RWPE2 (cell line): ENCODE data around the gene ABCA2.

Source experiments
- ATAC-seq: fragments of 200-7000 bp; cut with Tn5 transposase; 3 replicates; pipeline ENCODE4 v1.9.1; 2021; ENCODE audit warnings: low read depth
- DNase-seq: peaks from one replicate; pipeline ENCODE4 v3.0.0-alpha.2; 2020; ENCODE audit warnings: low spot score
- H3K27ac ChIP-seq: fragments of 450-650 bp; 2 replicates; pipeline ENCODE4 v1.5.1; 2017; ENCODE audit warnings: mild to moderate bottlenecking; ENCODE audit not compliant: poor library complexity, severe bottlenecking
- H3K27me3 ChIP-seq: fragments of 250-450 bp; sonication (Bioruptor Pico); 2 replicates; pipeline ENCODE4 v1.5.1; 2021; ENCODE audit warnings: mild to moderate bottlenecking, moderate library complexity; ENCODE audit not compliant: insufficient read depth, poor library complexity, severe bottlenecking
- H3K36me3 ChIP-seq: fragments of 250-450 bp; sonication (Bioruptor Pico); 2 replicates; pipeline ENCODE4 v1.5.1; 2020; ENCODE audit warnings: low read depth, mild to moderate bottlenecking, moderate library complexity
- H3K4me1 ChIP-seq: fragments of 250-450 bp; sonication (Bioruptor Pico); 2 replicates; pipeline ENCODE4 v1.5.1; 2021; ENCODE audit warnings: mild to moderate bottlenecking, moderate library complexity; ENCODE audit not compliant: insufficient read depth, poor library complexity, severe bottlenecking
- H3K4me3 ChIP-seq: fragments of 250-450 bp; sonication (Bioruptor Pico); 2 replicates; pipeline ENCODE4 v1.5.1; 2021; ENCODE audit warnings: mild to moderate bottlenecking, moderate library complexity; ENCODE audit not compliant: severe bottlenecking
- H3K9me3 ChIP-seq: fragments of 250-450 bp; sonication (Bioruptor Pico); 2 replicates; pipeline ENCODE4 v1.5.1; 2021; ENCODE audit warnings: mild to moderate bottlenecking, moderate library complexity; ENCODE audit not compliant: severe bottlenecking
- TF ChIP-seq, protein P1 (sequence below): fragments of 450-650 bp; IDR thresholded peaks from one replicate; pipeline ENCODE4 v1.5.1; 2017; ENCODE audit warnings: mild to moderate bottlenecking, moderate library complexity; ENCODE audit not compliant: poor library complexity, severe bottlenecking

Gene ABCA2

DNA sequence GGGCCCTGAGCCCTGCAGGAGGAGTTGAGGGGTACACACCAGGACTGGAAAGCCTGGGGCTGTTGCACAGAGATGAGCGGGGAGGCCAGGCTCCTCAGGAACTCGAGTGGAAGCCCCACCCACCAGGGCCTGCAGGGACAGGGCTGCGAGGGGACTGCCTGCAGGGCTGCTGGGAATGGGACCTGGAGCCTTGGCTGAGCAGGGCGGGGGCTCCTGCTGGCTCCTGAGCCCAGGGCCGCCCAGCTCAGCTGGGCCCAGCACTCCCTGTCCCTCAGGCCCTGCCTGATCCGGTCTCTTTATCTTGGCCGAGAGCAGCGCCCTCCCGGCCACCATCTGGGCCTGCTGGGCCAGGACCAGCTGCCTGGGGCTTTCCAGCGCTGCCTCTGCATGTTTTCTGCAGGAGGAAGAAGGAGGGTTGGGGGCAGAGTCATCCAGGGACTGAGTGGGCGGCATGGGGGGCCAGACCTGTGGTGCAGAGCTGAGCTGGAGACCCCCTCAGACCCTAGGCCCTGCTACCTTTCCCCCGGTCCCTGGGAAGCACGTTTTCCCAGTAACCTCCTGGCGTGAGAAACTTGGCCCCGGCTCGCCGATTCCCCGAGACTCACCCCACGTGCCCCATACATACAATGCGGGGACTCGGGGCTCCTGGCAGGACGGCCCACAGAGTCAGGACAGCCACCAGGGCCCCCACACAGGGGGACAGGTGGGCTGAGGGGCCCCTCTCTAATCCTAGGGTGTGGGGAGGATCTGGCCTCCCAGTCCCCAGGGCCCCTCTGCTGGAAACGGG, 66.6 kb downstream of the ABCA2 start:
- ATAC-seq (peak; percentile 17; the same call in 2 of the 3 replicates), DNase-seq (no peak)
- Histone ChIP-seq H3K27ac (no peak overlapping the region), H3K27me3 (no peaks in the 10 kb centered on the region), H3K4me3 (no peak overlapping the region), H3K36me3 (no peaks in the 10 kb centered on the region), H3K9me3 (no peaks in the 10 kb centered on the region), H3K4me1 (no peaks in the 10 kb centered on the region)
- TF ChIP-seq, protein P1, sequence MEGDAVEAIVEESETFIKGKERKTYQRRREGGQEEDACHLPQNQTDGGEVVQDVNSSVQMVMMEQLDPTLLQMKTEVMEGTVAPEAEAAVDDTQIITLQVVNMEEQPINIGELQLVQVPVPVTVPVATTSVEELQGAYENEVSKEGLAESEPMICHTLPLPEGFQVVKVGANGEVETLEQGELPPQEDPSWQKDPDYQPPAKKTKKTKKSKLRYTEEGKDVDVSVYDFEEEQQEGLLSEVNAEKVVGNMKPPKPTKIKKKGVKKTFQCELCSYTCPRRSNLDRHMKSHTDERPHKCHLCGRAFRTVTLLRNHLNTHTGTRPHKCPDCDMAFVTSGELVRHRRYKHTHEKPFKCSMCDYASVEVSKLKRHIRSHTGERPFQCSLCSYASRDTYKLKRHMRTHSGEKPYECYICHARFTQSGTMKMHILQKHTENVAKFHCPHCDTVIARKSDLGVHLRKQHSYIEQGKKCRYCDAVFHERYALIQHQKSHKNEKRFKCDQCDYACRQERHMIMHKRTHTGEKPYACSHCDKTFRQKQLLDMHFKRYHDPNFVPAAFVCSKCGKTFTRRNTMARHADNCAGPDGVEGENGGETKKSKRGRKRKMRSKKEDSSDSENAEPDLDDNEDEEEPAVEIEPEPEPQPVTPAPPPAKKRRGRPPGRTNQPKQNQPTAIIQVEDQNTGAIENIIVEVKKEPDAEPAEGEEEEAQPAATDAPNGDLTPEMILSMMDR, result no peak

- no peaks in the 10 kb centered on the region for H3K27me3 ChIP-seq
- no peak for DNase-seq
- no peak overlapping the region for H3K4me3 ChIP-seq
- TF ChIP-seq, protein P1, result no peak
- no peak overlapping the region for H3K27ac ChIP-seq
- ATAC-seq, result no peak
- H3K36me3 ChIP-seq, result no peaks in the 10 kb centered on the region
- no peaks in the 10 kb centered on the region for H3K4me1 ChIP-seq
- no peaks in the 10 kb centered on the region for H3K9me3 ChIP-seq
These were observed 67.1 kb downstream of the ABCA2 start for GRCh38 chr9:136960938-136961275.

DNA sequence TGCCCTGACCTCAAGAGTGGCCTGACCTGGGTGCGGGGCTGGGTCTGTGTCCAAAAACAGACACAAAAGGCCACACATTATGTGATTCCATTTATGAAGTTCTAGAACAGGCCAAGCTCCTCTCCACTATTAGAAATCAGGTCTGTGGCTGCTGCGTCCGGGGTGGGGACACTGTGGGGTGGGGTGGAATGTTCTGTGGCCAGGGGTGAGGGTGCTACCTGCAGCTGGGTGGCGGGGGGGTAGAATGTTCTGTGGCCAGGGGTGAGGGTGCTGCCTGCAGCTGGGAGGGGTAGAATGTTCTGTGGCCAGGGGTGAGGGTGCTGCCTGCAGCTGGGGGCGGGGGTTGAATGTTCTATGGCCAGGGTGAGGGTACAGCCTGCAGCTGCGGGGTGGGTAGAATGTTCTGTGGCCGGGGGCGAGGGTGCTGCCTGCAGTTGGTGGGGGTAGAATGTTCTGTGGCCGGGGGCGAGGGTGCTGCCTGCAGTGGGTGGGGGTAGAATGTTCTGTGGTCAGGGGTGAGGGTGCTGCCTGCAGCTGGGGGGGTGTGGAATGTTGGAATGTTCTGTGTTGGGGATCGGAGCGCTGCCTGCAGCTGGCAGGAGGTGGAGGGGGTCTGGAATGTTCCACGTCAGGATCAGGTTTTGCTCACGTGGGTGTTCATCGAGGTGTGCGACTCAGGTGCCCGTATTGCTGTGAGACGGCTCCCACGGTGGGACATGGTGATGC, 67.7 kb downstream of the ABCA2 start:
- TF ChIP-seq, protein P1, result no peak
- no peak overlapping the region for H3K27ac ChIP-seq
- no peak for DNase-seq
- H3K4me3 ChIP-seq, result no peak overlapping the region
- no peaks in the 10 kb centered on the region for H3K27me3 ChIP-seq
- no peaks in the 10 kb centered on the region for H3K9me3 ChIP-seq
- no peak for ATAC-seq
- H3K4me1 ChIP-seq, result no peaks in the 10 kb centered on the region
- no peaks in the 10 kb centered on the region for H3K36me3 ChIP-seq

DNA sequence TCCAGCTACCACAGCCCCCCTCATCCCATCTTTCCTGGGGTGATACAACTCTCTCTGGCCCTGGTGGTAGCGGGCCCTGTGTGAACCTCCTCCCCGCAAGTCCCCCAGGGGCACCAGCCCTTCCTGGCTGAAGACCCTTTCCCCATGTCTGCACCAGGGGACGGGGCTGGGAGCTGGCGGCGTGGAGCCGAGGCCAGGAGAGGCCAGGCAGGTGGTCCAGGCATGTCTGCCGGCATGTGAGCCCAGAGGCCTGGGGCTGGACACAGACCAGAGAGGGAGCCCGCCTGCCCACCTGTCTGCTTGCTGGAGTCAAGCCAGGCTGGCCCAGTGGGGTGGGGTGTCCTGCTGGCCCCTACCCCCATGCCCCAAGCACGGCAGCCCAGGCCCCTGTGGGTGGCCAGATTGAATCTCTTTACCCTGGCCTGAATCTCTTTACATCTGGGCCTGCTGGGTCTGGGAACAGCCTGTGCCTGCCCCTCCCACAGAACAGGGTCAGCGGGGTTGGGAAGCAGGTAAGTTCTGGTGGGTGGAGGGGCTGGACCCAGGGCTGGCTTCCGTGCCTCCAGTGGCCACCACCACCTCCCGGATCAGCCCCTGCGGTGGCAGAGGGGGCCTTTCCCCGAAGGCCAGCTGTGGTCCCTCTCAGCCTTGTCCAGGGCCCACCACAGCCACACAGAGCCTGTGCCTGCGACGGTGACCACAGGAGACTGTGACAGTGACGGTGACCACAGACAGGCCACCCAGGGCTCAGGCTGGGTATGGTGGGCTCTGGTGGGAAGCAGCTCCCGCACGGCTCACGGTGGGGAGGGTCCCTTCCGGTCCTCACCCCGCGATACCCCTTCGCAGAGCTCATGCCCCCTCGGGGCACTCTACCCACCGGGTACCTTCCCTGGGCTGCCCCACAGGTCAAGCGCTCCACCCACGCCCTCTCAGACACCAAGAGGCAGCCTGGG, 68.9 kb downstream of the ABCA2 start:
- H3K27ac ChIP-seq, result no peak overlapping the region
- no peaks in the 10 kb centered on the region for H3K27me3 ChIP-seq

More for the DNA sequence above, 68.9 kb downstream of the ABCA2 start:
- H3K36me3 ChIP-seq, result no peaks in the 10 kb centered on the region
- TF ChIP-seq, protein P1, result no peak
- DNase-seq, result no peak
- no peaks in the 10 kb centered on the region for H3K9me3 ChIP-seq
- no peak overlapping the region for H3K4me3 ChIP-seq
- no peak for ATAC-seq
- no peaks in the 10 kb centered on the region for H3K4me1 ChIP-seq
